Hepatocyte (in vitro differentiated cells): Measurements from ENCODE around the gene OR4N5. TPM values are rescaled to one million over a fixed set of nuclear protein-coding genes. Genes with fewer than 3 reads are reported as not detected.

Experiments used
- DNase-seq: peaks from one replicate; pipeline ENCODE4 v3.0.0-alpha.2; 2016; ENCODE audit warnings: low spot score
- H2AFZ ChIP-seq: fragments of 200-600 bp; sonication (generic); 2 replicates; pipeline ENCODE4 v1.6.0; 2016; ENCODE audit warnings: antibody characterized with exemption, mild to moderate bottlenecking
- H3K27ac ChIP-seq: fragments of 200-600 bp; sonication (generic); 2 replicates; pipeline ENCODE4 v1.5.1; 2016; ENCODE audit warnings: mild to moderate bottlenecking
- H3K27me3 ChIP-seq: fragments of 200-600 bp; sonication (generic); 2 replicates; pipeline ENCODE4 v1.6.1; 2016
- H3K36me3 ChIP-seq: fragments of 200-600 bp; sonication (generic); replicated peaks from 2 replicates; pipeline ENCODE4 v1.5.1; 2016; ENCODE audit warnings: low read depth; ENCODE audit not compliant: insufficient read depth
- H3K4me1 ChIP-seq: fragments of 200-600 bp; sonication (generic); 2 replicates; pipeline ENCODE4 v1.5.1; 2016; ENCODE audit warnings: mild to moderate bottlenecking, moderate library complexity; ENCODE audit not compliant: insufficient read depth
- H3K4me2 ChIP-seq: fragments of 200-600 bp; sonication (generic); 2 replicates; pipeline ENCODE4 v1.6.0; 2016
- H3K4me3 ChIP-seq: fragments of 200-600 bp; sonication (generic); 2 replicates; pipeline ENCODE4 v1.5.1; 2016; ENCODE audit warnings: mild to moderate bottlenecking
- H3K79me2 ChIP-seq: fragments of 200-600 bp; sonication (generic); 2 replicates; pipeline ENCODE4 v1.6.0; 2017; ENCODE audit warnings: mild to moderate bottlenecking
- H3K9me2 ChIP-seq: fragments of 200-600 bp; sonication (generic); replicated peaks from 2 replicates; pipeline ENCODE4 v1.6.0; 2017; ENCODE audit warnings: mild to moderate bottlenecking; ENCODE audit not compliant: insufficient read depth
- H3K9me3 ChIP-seq: fragments of 200-600 bp; sonication (generic); 2 replicates; pipeline ENCODE4 v1.5.1; 2016; ENCODE audit warnings: low read depth, mild to moderate bottlenecking
- H4K20me1 ChIP-seq: fragments of 200-600 bp; sonication (generic); 2 replicates; pipeline ENCODE4 v1.6.0; 2016; ENCODE audit warnings: mild to moderate bottlenecking; ENCODE audit not compliant: insufficient read depth, poor library complexity, severe bottlenecking
- EZH2 ChIP-seq: fragments of 200-600 bp; sonication (generic); IDR thresholded peaks from 2 replicates; pipeline ENCODE4 v1.6.1; 2016; ENCODE audit warnings: antibody characterized with exemption, mild to moderate bottlenecking, borderline replicate concordance
- EZH2phosphoT487 ChIP-seq: fragments of 200-600 bp; sonication (generic); IDR thresholded peaks from one replicate; pipeline ENCODE4 v1.6.1; 2018; ENCODE audit warnings: antibody characterized with exemption, mild to moderate bottlenecking, low read depth, moderate library complexity; ENCODE audit not compliant: unreplicated experiment, severe bottlenecking
- WGBS: methylation state at CpG from one replicate; pipeline ENCODE4 v1.1.6; 2016; ENCODE audit warnings: low lambda C conversion rate; ENCODE audit errors: missing lambda C conversion rate; 5-methylcytosine and 5-hydroxymethylcytosine counted together
- polyA plus RNA-seq: library from polyadenylated mRNA; unstranded; fragments of >200 nt; fragmentation: Nextera tagmentation; extraction: Ambion mirVana; gene quantifications from 2 replicates; pipeline ENCODE4 v1.2.1, GENCODE V29; 2016
- total RNA-seq: library from RNA; depleted of rRNA; stranded (reverse); fragments of >200 nt; gene quantifications from 2 replicates; pipeline ENCODE4 v1.2.3, GENCODE V29; 2014
- TF ChIP-seq, protein P1 (sequence below): fragments of 200-600 bp; sonication (generic); IDR thresholded peaks from 2 replicates; pipeline ENCODE4 v1.5.1; 2016; ENCODE audit warnings: antibody characterized with exemption, mild to moderate bottlenecking; ENCODE audit not compliant: poor library complexity

OR4N5 gene
- total and polyA plus RNA-seq, 2 experiments from 2014 or later: not detected

DNA sequence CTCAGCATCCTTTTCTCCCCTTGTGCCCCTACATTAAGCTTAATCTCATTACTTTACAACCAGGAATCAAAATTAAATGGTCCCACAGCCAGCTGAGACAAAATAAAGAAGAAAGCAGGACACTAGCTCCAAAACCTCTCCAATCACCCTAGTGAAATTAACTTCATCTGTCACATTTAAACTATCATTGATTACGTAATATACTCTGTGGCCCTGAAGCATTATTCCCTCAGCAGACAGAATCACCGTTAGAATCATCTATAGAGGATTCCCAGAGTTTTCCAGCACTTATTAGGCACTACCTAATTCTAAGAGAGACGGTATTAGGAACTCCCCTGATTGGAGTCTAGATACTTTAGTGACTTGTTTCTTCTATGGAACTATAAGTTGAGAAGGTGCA, 28.2 kb upstream of the OR4N5 start, which contains the start of gene OR4K17:
Gene OR4K17, plus strand, starts transcription at position 302 of the 400 bp plus-strand sequence. CDS start 6,761 bp downstream, outside the sequence.
- no peak within 1 kb of the TSS for H3K27ac ChIP-seq
- no peaks in the 10 kb centered on the region for H3K79me2 ChIP-seq
- H3K4me2 ChIP-seq: no peak within 1 kb of the TSS
- no peaks in the 10 kb centered on the region for H3K9me3 ChIP-seq
- TF ChIP-seq EZH2 (no peak), EZH2phosphoT487 (no peak)
- TF ChIP-seq, protein P1, sequence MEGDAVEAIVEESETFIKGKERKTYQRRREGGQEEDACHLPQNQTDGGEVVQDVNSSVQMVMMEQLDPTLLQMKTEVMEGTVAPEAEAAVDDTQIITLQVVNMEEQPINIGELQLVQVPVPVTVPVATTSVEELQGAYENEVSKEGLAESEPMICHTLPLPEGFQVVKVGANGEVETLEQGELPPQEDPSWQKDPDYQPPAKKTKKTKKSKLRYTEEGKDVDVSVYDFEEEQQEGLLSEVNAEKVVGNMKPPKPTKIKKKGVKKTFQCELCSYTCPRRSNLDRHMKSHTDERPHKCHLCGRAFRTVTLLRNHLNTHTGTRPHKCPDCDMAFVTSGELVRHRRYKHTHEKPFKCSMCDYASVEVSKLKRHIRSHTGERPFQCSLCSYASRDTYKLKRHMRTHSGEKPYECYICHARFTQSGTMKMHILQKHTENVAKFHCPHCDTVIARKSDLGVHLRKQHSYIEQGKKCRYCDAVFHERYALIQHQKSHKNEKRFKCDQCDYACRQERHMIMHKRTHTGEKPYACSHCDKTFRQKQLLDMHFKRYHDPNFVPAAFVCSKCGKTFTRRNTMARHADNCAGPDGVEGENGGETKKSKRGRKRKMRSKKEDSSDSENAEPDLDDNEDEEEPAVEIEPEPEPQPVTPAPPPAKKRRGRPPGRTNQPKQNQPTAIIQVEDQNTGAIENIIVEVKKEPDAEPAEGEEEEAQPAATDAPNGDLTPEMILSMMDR: no peak
- H2AFZ ChIP-seq: no peak within 1 kb of the TSS
- H3K9me2 ChIP-seq: no peaks in the 10 kb centered on the region
- H3K4me3 ChIP-seq: no peak within 1 kb of the TSS
- 52% methylated on average over 3 of the region's 3 CpGs for WGBS
- no peaks in the 10 kb centered on the region for H3K4me1 ChIP-seq
- no peak for DNase-seq
- H3K27me3 ChIP-seq: no peaks in the 10 kb centered on the region
- no peaks in the 10 kb centered on the region for H4K20me1 ChIP-seq
- H3K36me3 ChIP-seq: no peaks in the 10 kb centered on the region

DNA sequence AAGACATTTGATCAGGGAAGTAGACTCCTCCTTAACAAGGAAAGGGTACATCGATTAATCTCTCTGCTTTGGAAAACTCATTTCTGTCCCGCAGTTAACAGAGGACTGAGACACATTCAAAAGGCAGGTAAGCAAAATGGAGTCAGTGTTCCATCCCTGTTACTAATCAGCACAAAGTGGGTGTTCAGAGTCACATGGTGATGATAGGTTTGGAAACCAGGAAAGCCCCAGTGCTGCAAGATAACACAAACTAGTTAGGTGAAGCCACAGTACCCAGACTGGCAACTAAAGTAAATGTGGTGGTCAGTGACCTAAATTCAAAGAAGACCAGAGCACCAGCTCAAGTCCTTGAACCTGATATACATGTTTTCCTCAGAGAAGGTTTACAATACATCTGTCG, 26.3 kb upstream of the OR4N5 start:
- Histone ChIP-seq H4K20me1 (no peaks in the 10 kb centered on the region), H3K27ac (no peak overlapping the region), H3K9me2 (no peaks in the 10 kb centered on the region), H3K36me3 (no peaks in the 10 kb centered on the region), H2AFZ (no peak overlapping the region), H3K27me3 (no peaks in the 10 kb centered on the region), H3K9me3 (no peaks in the 10 kb centered on the region), H3K79me2 (no peaks in the 10 kb centered on the region), H3K4me2 (no peak overlapping the region), H3K4me1 (no peaks in the 10 kb centered on the region), H3K4me3 (no peak overlapping the region)
- no peak for DNase-seq
- WGBS: 77% methylated on average over 3 of the region's 3 CpGs
- TF ChIP-seq EZH2phosphoT487: no peak
- TF ChIP-seq, protein P1: no peak
- TF ChIP-seq EZH2: no peak

DNA sequence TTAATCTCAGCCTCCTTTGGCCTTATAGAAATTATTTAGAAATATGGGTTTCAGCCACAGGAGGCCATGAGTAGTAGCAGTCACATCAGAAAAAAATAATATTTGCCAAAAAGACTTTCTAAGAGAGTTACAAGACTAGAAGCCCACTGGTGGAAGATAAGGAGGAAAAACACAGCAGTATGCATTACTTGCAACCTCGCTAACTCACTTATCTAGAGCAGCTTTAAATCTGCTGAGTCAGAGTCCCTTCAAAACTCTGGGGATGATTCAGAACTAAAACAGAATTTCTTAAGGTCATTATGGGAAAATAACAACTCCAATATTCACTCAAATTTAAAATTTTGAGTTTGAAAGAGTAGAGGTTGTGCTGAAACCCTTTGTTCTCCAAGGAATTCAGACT, 21.9 kb upstream of the OR4N5 start:
- no peak for DNase-seq
- Histone ChIP-seq H3K9me2 (no peaks in the 10 kb centered on the region), H3K9me3 (no peaks in the 10 kb centered on the region), H3K4me3 (no peak overlapping the region), H3K36me3 (no peaks in the 10 kb centered on the region), H2AFZ (no peak overlapping the region), H3K27ac (no peak overlapping the region), H3K79me2 (no peaks in the 10 kb centered on the region), H4K20me1 (no peaks in the 10 kb centered on the region), H3K27me3 (no peaks in the 10 kb centered on the region), H3K4me2 (no peak overlapping the region), H3K4me1 (no peaks in the 10 kb centered on the region)
- WGBS: 48% methylated on average over 1 of the region's 1 CpG
- TF ChIP-seq, protein P1: no peak
- TF ChIP-seq EZH2phosphoT487: no peak
- no peak for TF ChIP-seq EZH2

GRCh38 chr14:20118795-20119194, 19.8 kb upstream of the OR4N5 start:
- Histone ChIP-seq H3K79me2 (no peaks in the 10 kb centered on the region), H3K27ac (no peak overlapping the region), H3K27me3 (no peaks in the 10 kb centered on the region), H3K9me3 (no peaks in the 10 kb centered on the region), H4K20me1 (no peaks in the 10 kb centered on the region), H3K4me3 (no peak overlapping the region), H3K9me2 (no peaks in the 10 kb centered on the region), H3K4me1 (no peaks in the 10 kb centered on the region), H3K4me2 (no peak overlapping the region), H3K36me3 (no peaks in the 10 kb centered on the region), H2AFZ (no peak overlapping the region)
- 79% methylated on average over 5 of the region's 5 CpGs for WGBS
- no peak for TF ChIP-seq EZH2
- TF ChIP-seq EZH2phosphoT487: no peak
- TF ChIP-seq, protein P1: no peak
- DNase-seq: no peak
